Ascending aorta (tissue), 2 donors: ENCODE results near the gene KCNK18. TPM values are rescaled to one million over a fixed set of nuclear protein-coding genes. Genes with fewer than 3 reads are reported as not detected.

Experiments
- DNase-seq, 2 donors: peaks; one replicate each; pipeline ENCODE4 v3.0.0-alpha.2; 2019; ENCODE audit warnings: low spot score in 2 of 2
- H3K27ac ChIP-seq, 2 donors: fragments of 200-600 bp; sonication (generic); one replicate each; pipeline ENCODE4 v1.5.1; 2016 to 2017; ENCODE audit warnings: mild to moderate bottlenecking in 1 of 2
- H3K27me3 ChIP-seq: fragments of 200-600 bp; sonication (generic); one replicate; pipeline ENCODE4 v1.5.1; 2017
- H3K36me3 ChIP-seq, 2 donors: fragments of 200-600 bp; sonication (generic); one replicate each; pipeline ENCODE4 v1.5.1; 2016
- H3K4me1 ChIP-seq, 2 donors: fragments of 200-600 bp; sonication (generic); one replicate each; pipeline ENCODE4 v1.5.1; 2016 to 2017; ENCODE audit warnings: mild to moderate bottlenecking in 1 of 2
- H3K4me3 ChIP-seq, 2 donors: fragments of 200-600 bp; sonication (generic); one replicate each; pipeline ENCODE4 v1.5.1; 2016 to 2017; ENCODE audit warnings: mild to moderate bottlenecking in 1 of 2
- H3K9me3 ChIP-seq, 2 donors: fragments of 200-600 bp; sonication (generic); one replicate each; pipeline ENCODE4 v1.5.1; 2016
- CTCF ChIP-seq, 3 experiments: fragments of 200-600 bp in 2 of 3; fragments of 450-650 bp in 1 of 3; sonication (generic) in 2 of 3; IDR thresholded peaks; one replicate each; pipeline ENCODE4 v1.5.1; 2016 to 2019; ENCODE audit warnings: antibody characterized with exemption in 3 of 3, mild to moderate bottlenecking in 1 of 3, moderate library complexity in 1 of 3
- intact Hi-C: fragments of 100-400 bp; cut with DNase I; formaldehyde crosslinking; loops from one replicate; pipeline ENCODE4 v1.15.1; 2023
- total RNA-seq: library from RNA; depleted of rRNA; stranded (reverse); fragments of >200 nt; gene quantifications from one replicate; pipeline ENCODE4 v1.1.0, GENCODE V29; 2016

KCNK18 gene
- total RNA-seq, 1 donor from 2014 or later = not detected

GRCh38 chr10:117241541-117242462, 44.5 kb downstream of the KCNK18 start:
- Histone ChIP-seq H3K9me3 (no peaks in the 10 kb centered on the region), H3K27me3 (peaks cover 7% of the 10 kb centered on the region), H3K36me3 (no peaks in the 10 kb centered on the region), H3K4me1 (no peaks in the 10 kb centered on the region), H3K4me3 (peak overlapping the region in 1 of 2 donors; percentile 19), H3K27ac (no peak overlapping the region)
- no peak for DNase-seq
- TF ChIP-seq CTCF (IDR thresholded peaks at IDR 0.05) = no peak
- intact Hi-C loops = no loop called here

GRCh38 chr10:117242463-117242832, 45.2 kb downstream of the KCNK18 start:
- no peak overlapping the region for H3K4me3 ChIP-seq
- no peak for TF ChIP-seq CTCF (IDR thresholded peaks at IDR 0.05)
- no peak overlapping the region for H3K27ac ChIP-seq
- no peaks in the 10 kb centered on the region for H3K4me1 ChIP-seq
- H3K36me3 ChIP-seq = no peaks in the 10 kb centered on the region
- peaks cover 7% of the 10 kb centered on the region for H3K27me3 ChIP-seq
- intact Hi-C loops = no loop called here
- no peak for DNase-seq
- H3K9me3 ChIP-seq = no peaks in the 10 kb centered on the region

- intact Hi-C loops = no loop called here
- H3K9me3 ChIP-seq = no peaks in the 10 kb centered on the region
- no peaks in the 10 kb centered on the region for H3K27me3 ChIP-seq
- DNase-seq = no peak
- no peak overlapping the region for H3K4me3 ChIP-seq
- no peak overlapping the region for H3K27ac ChIP-seq
- no peaks in the 10 kb centered on the region for H3K4me1 ChIP-seq
- H3K36me3 ChIP-seq = no peaks in the 10 kb centered on the region
- TF ChIP-seq CTCF (IDR thresholded peaks at IDR 0.05) = no peak
These were observed 49.8 kb downstream of the KCNK18 start for GRCh38 chr10:117246997-117247671.

DNA sequence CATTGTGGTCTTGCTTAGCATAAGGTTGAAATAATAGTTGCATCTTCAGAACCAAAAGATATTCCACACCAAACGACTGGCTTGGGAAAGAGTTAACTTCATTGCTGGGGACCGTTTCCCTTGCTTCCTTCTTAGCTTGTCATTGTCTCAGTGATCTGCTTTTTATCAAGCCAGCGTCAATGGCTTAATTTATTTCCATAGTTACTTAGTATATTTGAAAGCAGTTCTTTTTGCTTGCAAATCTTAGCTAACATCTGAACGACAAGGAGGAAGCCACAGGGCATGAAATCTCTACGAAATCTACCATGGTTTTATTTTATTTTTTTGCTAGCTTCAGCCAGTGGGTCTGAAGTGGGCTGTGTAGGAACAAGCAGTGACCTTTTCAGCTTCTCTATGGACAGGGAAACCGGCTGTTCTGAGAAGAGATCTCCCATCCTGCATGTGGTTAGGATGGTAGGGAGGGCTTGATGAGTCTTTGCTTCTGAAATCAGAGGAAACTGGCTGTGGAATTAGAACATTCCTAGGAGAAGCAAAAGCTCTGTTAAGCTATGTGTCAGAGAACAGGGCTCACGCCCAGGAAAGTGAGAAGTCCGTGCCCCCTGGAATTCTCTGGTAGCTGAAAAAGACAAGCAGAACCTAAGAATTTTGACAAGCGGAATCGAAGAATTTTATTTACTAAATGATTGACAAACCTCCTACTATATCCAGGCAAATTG, 51.6 kb downstream of the KCNK18 start:
- Histone ChIP-seq H3K4me1 (no peaks in the 10 kb centered on the region), H3K9me3 (no peaks in the 10 kb centered on the region), H3K36me3 (no peaks in the 10 kb centered on the region), H3K27ac (no peak overlapping the region), H3K4me3 (no peak overlapping the region), H3K27me3 (no peaks in the 10 kb centered on the region)
- no peak for DNase-seq
- TF ChIP-seq CTCF (IDR thresholded peaks at IDR 0.05) = no peak
- intact Hi-C loops = no loop called here

GRCh38 chr10:117249493-117250093, 52.3 kb downstream of the KCNK18 start:
- no peak for TF ChIP-seq CTCF (IDR thresholded peaks at IDR 0.05)
- no peak for DNase-seq
- intact Hi-C loops = no loop called here
- H3K27ac ChIP-seq = no peak overlapping the region
- H3K36me3 ChIP-seq = no peaks in the 10 kb centered on the region
- H3K9me3 ChIP-seq = no peaks in the 10 kb centered on the region
- no peaks in the 10 kb centered on the region for H3K27me3 ChIP-seq
- no peak overlapping the region for H3K4me3 ChIP-seq
- no peaks in the 10 kb centered on the region for H3K4me1 ChIP-seq
